Cardiac muscle cell (in vitro differentiated cells and primary cell): Measurements from ENCODE around the gene PDE10A. TPM values are rescaled to one million over a fixed set of nuclear protein-coding genes. Genes with fewer than 3 reads are reported as not detected.
"Not testable (repeated sequence)": the region's sequence is repeated elsewhere in the genome, so short reads cannot be mapped to it uniquely, and the experiment has no call there.

ENCODE experiments used
- DNase-seq, 2 donors: peaks; one replicate each; pipeline versions ENCODE4 v3.0.0 to v3.0.0-alpha.2; 2010 to 2017; ENCODE audit warnings: low read depth in 1 of 2, low spot score in 1 of 2
- H3K27ac ChIP-seq: fragments of 200-600 bp; sonication (generic); 2 replicates; pipeline ENCODE4 v1.5.1; 2016
- H3K27me3 ChIP-seq: fragments of 200-600 bp; sonication (generic); 2 replicates; pipeline ENCODE4 v1.6.0; 2016; ENCODE audit warnings: control low read depth
- H3K36me3 ChIP-seq: fragments of 200-600 bp; sonication (generic); 2 replicates; pipeline ENCODE4 v1.5.1; 2016; ENCODE audit warnings: control low read depth
- H3K4me1 ChIP-seq: fragments of 200-600 bp; sonication (generic); 2 replicates; pipeline ENCODE4 v1.8.1; 2017; ENCODE audit warnings: low read depth, mild to moderate bottlenecking, mixed run types
- H3K4me3 ChIP-seq: fragments of 200-600 bp; sonication (generic); 2 replicates; pipeline ENCODE4 v1.5.1; 2016; ENCODE audit warnings: mild to moderate bottlenecking
- H3K9me3 ChIP-seq: fragments of 200-600 bp; sonication (generic); 2 replicates; pipeline ENCODE4 v1.5.1; 2017; ENCODE audit warnings: low read depth, mild to moderate bottlenecking, control low read depth
- CTCF ChIP-seq: IDR thresholded peaks from 2 replicates; pipeline ENCODE4 v1.5.1; 2012; ENCODE audit warnings: low read depth, mild to moderate bottlenecking, low read length
- polyA plus RNA-seq: library from polyadenylated mRNA; unstranded; fragments of >200 nt; fragmentation: Nextera tagmentation; extraction: Ambion mirVana; gene quantifications from 2 replicates; pipeline ENCODE4 v1.2.1, GENCODE V29; 2016
- total RNA-seq: library from RNA; depleted of rRNA; stranded (reverse); fragments of >200 nt; gene quantifications from 2 replicates; pipeline ENCODE4 v1.2.3, GENCODE V29; 2016

Gene PDE10A
- total and polyA plus RNA-seq, 2 experiments from 2014 or later: 0.82 to 5.4 TPM

DNA sequence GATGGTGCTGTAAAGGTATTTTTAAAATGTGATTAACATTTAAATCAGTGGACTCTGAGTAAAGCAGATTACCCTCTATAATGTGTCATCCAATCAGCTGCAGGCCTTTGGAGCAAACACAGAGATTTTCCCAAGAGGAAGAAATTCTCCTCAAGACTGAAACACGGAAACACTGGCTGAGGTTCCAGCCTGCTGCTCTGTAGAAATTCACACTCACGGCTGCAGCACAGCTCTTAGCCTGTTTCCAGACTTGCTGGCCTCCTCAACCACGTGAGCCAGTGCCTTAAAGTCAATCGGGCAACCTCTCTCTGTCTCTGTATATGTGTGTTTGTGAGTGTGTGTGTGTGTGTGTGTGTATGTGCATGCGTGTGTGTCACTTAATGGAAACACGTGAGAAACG lies 41.1 kb downstream of the PDE10A start:
- Histone ChIP-seq H3K36me3 (no peaks in the 10 kb centered on the region), H3K27me3 (no peaks in the 10 kb centered on the region), H3K27ac (no peak overlapping the region), H3K9me3 (no peaks in the 10 kb centered on the region), H3K4me3 (no peak overlapping the region), H3K4me1 (no peaks in the 10 kb centered on the region)
- DNase-seq: no peak
- TF ChIP-seq CTCF: no peak

DNA sequence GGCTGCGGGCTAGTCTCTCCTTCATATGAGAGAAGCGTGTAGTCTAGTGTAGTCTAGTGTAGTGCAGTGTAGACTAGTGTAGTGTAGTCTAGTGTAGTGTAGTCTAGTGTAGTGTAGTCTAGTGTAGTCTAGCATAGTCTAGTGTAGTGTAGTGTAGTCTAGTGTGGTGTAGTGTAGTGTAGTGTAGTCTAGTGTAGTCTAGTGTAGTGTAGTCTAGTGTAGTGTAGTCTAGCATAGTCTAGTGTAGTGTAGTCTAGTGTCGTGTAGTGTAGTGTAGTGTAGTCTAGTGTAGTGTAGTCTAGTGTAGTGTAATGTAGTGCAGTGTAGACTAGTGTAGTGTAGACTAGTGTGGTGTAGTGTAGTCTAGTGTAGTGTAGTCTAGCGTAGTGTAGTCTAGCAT lies 44.1 kb downstream of the PDE10A start:
- H3K4me1 ChIP-seq, H3K36me3 ChIP-seq, H3K9me3 ChIP-seq, H3K4me3 ChIP-seq, H3K27ac ChIP-seq, DNase-seq, H3K27me3 ChIP-seq: not testable (repeated sequence)

GRCh38 chr6:165618241-165618640 lies 44.8 kb downstream of the PDE10A start:
- no peak for TF ChIP-seq CTCF
- H3K36me3 ChIP-seq: no peaks in the 10 kb centered on the region

DNA sequence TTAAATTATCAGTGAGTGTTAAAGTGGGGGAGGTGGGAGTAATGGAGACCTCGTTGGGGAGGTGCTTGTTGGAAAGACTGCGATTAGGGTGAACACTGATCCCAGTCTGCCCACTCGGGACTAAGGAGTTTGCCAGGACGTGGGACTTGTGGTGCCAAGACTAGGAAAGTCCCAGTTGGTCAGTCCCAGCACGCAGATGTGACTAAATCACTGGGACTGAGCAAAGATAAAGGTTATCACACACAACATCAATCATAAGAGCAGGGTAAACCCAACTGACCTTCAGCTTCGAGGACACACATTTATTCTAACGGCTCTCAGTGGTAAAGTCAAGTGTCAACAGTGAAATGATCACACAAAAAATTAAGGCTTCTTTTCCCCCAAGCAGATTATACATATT lies 45.5 kb downstream of the PDE10A start:
- Histone ChIP-seq H3K36me3 (no peaks in the 10 kb centered on the region), H3K4me1 (peaks cover 5% of the 10 kb centered on the region), H3K27me3 (no peaks in the 10 kb centered on the region), H3K4me3 (no peak overlapping the region), H3K9me3 (no peaks in the 10 kb centered on the region), H3K27ac (no peak overlapping the region)
- no peak for DNase-seq
- TF ChIP-seq CTCF: no peak

More at GRCh38 chr6:165618241-165618640, 44.8 kb downstream of the PDE10A start:
- Histone ChIP-seq H3K9me3 (no peaks in the 10 kb centered on the region), H3K27ac (no peak overlapping the region), H3K4me1 (peaks cover 5% of the 10 kb centered on the region), H3K27me3 (no peaks in the 10 kb centered on the region), H3K4me3 (no peak overlapping the region)
- DNase-seq: no peak

DNA sequence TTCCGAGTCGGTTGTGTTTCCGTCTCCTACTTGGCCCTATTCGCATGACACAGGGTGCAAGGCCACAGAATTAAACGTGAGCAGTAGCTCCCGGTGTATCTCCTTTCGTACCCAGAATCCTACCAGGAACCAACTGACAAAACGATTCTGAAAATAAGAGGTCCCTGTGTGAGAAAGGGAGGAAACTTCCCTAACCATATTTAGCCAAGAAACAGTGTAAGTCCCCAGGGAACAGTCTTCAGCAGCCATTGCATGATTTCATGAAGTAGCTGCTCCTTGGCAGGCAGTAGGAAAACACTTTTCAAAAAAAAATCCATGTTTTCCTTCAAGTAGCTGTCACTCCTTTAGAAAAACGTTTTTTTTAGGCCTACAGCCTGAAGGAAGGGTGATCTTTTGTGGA lies 46.9 kb downstream of the PDE10A start:
- DNase-seq: peak in 1 of 2 donors; percentile 95
- Histone ChIP-seq H3K4me1 (peaks cover 5% of the 10 kb centered on the region), H3K27me3 (no peaks in the 10 kb centered on the region), H3K4me3 (no peak overlapping the region), H3K9me3 (no peaks in the 10 kb centered on the region), H3K36me3 (no peaks in the 10 kb centered on the region), H3K27ac (no peak overlapping the region)
- TF ChIP-seq CTCF: no peak

GRCh38 chr6:165615636-165616035 lies 47.4 kb downstream of the PDE10A start:
- Histone ChIP-seq H3K27me3 (no peaks in the 10 kb centered on the region), H3K36me3 (no peaks in the 10 kb centered on the region), H3K4me3 (no peak overlapping the region), H3K9me3 (no peaks in the 10 kb centered on the region), H3K27ac (no peak overlapping the region), H3K4me1 (peaks cover 5% of the 10 kb centered on the region)
- DNase-seq: peak in 1 of 2 donors; percentile 88
- TF ChIP-seq CTCF: no peak
